ENCODE measurements around the gene RIPOR1.

The RIPOR1 gene

DNA sequence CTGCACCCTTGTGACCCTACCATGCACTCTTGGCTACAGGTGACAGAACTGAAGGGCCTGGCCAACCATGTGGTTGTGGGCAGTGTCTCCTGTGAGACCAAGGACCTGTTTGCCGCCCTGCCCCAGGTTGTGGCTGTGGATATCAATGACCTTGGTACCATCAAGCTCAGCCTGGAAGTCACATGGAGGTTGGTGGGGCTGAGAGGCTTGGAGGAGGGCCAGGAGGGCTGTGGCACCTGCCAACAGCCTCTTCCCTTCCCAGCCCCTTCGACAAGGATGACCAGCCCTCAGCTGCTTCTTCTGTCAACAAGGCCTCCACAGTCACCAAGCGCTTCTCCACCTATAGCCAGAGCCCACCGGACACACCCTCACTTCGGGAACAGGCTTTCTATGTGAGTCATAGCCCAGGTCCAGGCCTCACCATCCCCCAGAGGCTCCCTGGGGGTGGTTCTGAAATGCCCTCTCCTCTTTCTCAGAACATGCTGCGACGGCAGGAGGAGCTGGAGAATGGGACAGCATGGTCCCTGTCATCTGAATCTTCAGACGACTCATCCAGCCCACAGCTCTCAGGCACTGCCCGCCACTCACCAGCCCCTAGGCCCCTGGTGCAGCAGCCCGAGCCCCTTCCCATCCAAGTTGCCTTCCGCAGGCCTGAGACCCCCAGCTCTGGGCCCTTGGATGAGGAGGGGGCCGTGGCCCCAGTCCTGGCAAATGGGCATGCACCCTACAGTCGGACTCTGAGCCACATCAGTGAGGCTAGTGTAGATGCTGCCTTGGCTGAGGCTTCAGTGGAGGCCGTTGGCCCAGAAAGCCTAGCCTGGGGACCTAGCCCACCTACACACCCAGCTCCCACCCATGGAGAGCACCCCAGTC lies 13.0 kb downstream of the RIPOR1 start:
- DNase-seq: no peak
- peaks cover 36% of the 10 kb centered on the region for H3K4me1 Mint-ChIP-seq (ENCODE audit: low read depth)
- peak overlapping the region; percentile 71 for H3K27ac Mint-ChIP-seq
- H3K36me3 Mint-ChIP-seq (ENCODE audit: low read depth): peaks cover 51% of the 10 kb centered on the region
- H3K27me3 Mint-ChIP-seq: peaks cover 5% of the 10 kb centered on the region
- H3K9me3 Mint-ChIP-seq: no peaks in the 10 kb centered on the region
- H3K4me3 Mint-ChIP-seq: no peak overlapping the region

DNA sequence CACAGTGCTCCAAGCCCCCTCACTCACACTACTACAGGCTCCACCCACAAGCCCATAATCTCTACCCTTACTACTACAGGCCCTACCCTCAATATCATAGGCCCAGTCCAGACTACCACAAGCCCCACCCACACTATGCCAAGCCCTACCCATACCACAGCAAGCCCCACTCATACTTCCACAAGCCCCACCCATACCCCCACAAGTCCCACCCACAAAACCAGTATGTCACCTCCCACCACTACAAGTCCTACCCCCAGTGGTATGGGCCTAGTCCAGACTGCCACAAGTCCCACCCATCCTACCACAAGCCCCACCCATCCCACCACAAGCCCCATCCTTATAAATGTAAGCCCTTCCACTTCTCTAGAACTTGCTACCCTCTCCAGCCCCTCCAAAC lies 13.8 kb downstream of the RIPOR1 start:
- Mint-ChIP-seq H3K4me1 (ENCODE audit: low read depth) (peaks cover 39% of the 10 kb centered on the region), H3K27ac (peak overlapping the region; percentile 71), H3K4me3 (no peak overlapping the region), H3K36me3 (ENCODE audit: low read depth) (peaks cover 55% of the 10 kb centered on the region), H3K27me3 (no peaks in the 10 kb centered on the region), H3K9me3 (no peaks in the 10 kb centered on the region)
- DNase-seq: peak; percentile 72

DNA sequence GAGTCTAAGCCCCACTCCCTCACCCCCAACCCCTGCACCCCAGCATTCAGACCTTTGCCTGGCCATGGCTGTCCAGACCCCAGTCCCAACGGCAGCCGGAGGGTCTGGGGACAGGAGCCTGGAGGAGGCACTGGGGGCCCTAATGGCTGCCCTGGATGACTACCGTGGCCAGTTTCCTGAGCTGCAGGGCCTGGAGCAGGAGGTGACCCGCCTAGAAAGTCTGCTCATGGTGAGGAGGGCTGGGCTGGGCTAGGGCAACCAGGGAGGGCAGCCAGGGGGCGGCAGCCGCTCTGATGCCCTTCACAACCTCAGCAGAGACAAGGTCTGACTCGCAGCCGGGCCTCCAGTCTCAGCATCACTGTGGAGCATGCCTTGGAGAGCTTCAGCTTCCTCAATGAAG lies 14.4 kb downstream of the RIPOR1 start:
- no peak for DNase-seq
- H3K27me3 Mint-ChIP-seq: no peaks in the 10 kb centered on the region
- H3K9me3 Mint-ChIP-seq: no peaks in the 10 kb centered on the region
- H3K4me1 Mint-ChIP-seq (ENCODE audit: low read depth): peaks cover 45% of the 10 kb centered on the region
- no peak overlapping the region for H3K4me3 Mint-ChIP-seq
- H3K27ac Mint-ChIP-seq: no peak overlapping the region
- H3K36me3 Mint-ChIP-seq (ENCODE audit: low read depth): peaks cover 59% of the 10 kb centered on the region

- peaks cover 48% of the 10 kb centered on the region for H3K4me1 Mint-ChIP-seq (ENCODE audit: low read depth)
- H3K36me3 Mint-ChIP-seq (ENCODE audit: low read depth): peaks cover 63% of the 10 kb centered on the region
- DNase-seq: no peak
- peak overlapping the region; percentile 56 for H3K27ac Mint-ChIP-seq
- no peak overlapping the region for H3K4me3 Mint-ChIP-seq
- no peaks in the 10 kb centered on the region for H3K27me3 Mint-ChIP-seq
- no peaks in the 10 kb centered on the region for H3K9me3 Mint-ChIP-seq
Observed at GRCh38 chr16:67543582-67543981, 15.0 kb downstream of the RIPOR1 start.

DNA sequence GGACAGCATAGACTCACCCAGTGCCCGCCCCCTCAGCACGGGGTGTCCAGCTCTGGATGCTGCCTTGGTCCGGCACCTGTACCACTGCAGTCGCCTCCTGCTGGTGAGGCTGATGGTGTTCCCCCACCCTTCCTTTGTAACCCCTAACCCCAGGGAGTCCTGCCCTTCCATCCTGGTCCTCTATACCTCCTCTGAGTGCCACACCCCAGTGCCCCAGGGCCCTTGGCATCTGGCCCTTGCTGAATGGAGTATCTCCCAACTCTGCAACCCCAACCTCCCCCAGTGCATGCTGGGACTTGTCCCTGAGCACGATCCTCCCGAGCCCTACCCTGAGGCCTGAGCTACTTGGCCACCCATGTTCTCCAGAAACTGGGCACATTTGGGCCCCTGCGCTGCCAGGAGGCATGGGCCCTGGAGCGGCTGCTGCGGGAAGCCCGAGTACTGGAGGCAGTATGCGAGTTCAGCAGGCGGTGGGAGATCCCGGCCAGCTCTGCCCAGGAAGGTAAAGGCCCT lies 15.8 kb downstream of the RIPOR1 start:
- Mint-ChIP-seq H3K27me3 (no peaks in the 10 kb centered on the region), H3K9me3 (no peaks in the 10 kb centered on the region), H3K4me3 (no peak overlapping the region), H3K36me3 (ENCODE audit: low read depth) (peaks cover 60% of the 10 kb centered on the region), H3K27ac (no peak overlapping the region), H3K4me1 (ENCODE audit: low read depth) (peaks cover 46% of the 10 kb centered on the region)
- no peak for DNase-seq

GRCh38 chr16:67544844-67545664 lies 16.4 kb downstream of the RIPOR1 start:
- no peaks in the 10 kb centered on the region for H3K27me3 Mint-ChIP-seq
- no peaks in the 10 kb centered on the region for H3K9me3 Mint-ChIP-seq
- no peak for DNase-seq
- peaks cover 57% of the 10 kb centered on the region for H3K36me3 Mint-ChIP-seq (ENCODE audit: low read depth)
- H3K4me1 Mint-ChIP-seq (ENCODE audit: low read depth): peaks cover 45% of the 10 kb centered on the region
- peak overlapping the region; percentile 59 for H3K27ac Mint-ChIP-seq
- H3K4me3 Mint-ChIP-seq: no peak overlapping the region

GRCh38 chr16:67545665-67546024 lies 17.0 kb downstream of the RIPOR1 start:
- no peak for DNase-seq
- H3K27ac Mint-ChIP-seq: peak overlapping the region; percentile 40
- H3K27me3 Mint-ChIP-seq: no peaks in the 10 kb centered on the region
- H3K36me3 Mint-ChIP-seq (ENCODE audit: low read depth): peaks cover 52% of the 10 kb centered on the region
- no peak overlapping the region for H3K4me3 Mint-ChIP-seq
- H3K4me1 Mint-ChIP-seq (ENCODE audit: low read depth): peaks cover 44% of the 10 kb centered on the region
- H3K9me3 Mint-ChIP-seq: no peaks in the 10 kb centered on the region

DNA sequence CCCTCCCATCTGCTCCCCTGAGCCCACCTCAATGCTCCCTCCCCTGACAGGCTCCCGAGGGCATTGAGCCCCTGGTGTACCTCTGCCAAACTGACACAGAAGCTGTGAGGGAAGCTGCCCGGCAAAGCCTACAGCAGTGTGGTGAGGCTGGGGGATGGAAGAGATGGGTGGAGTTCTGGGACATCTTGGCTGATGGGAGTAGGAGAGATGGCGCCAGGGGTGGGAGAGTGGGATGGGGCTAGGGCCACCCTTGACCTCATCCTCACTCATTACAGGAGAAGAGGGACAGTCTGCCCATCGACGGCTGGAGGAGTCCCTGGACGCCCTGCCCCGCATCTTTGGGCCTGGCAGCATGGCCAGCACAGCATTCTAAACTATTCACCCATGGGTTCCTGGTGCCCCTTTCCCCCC lies 17.5 kb downstream of the RIPOR1 start:
- Mint-ChIP-seq H3K4me3 (no peak overlapping the region), H3K4me1 (ENCODE audit: low read depth) (peaks cover 44% of the 10 kb centered on the region), H3K27ac (peak overlapping the region; percentile 94), H3K27me3 (no peaks in the 10 kb centered on the region), H3K36me3 (ENCODE audit: low read depth) (peaks cover 48% of the 10 kb centered on the region), H3K9me3 (no peaks in the 10 kb centered on the region)
- no peak for DNase-seq

DNA sequence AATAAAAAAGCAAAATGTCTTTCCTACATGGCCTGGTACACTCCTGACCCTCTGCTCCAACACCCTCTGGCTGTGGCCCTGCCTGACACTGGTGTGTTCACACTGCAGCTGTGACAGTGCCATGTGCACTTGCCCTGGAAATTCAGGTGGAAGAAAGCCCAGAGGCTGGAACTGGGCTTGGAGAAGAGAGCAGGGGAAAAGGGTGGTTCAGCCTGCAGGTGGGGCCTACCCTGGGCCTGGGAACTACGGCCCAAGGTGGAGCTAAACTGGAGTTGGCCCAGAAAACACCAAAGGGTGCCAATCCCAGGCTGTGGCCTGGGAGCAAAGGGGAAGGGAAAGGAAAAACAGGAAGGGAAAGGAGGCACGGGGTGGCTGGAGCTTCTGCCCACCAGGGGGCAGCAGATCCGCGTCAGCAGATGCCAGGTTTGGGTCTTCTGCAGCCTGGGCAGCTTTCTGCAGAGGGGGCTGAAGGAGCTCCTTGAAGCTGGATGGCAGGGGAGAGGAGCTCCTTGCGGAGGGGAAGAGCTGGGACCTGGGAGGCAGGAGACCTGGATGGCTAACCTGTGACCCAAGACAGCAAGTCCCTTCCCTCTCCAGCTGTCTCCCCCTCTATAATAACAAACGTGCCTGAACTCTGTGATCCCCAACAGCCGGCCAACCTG lies 18.3 kb downstream of the RIPOR1 start:
- no peak overlapping the region for H3K4me3 Mint-ChIP-seq
- H3K27me3 Mint-ChIP-seq: no peaks in the 10 kb centered on the region
- peaks cover 43% of the 10 kb centered on the region for H3K36me3 Mint-ChIP-seq (ENCODE audit: low read depth)
- peak; percentile 83 for DNase-seq
- peak overlapping the region; percentile 94 for H3K27ac Mint-ChIP-seq
- no peaks in the 10 kb centered on the region for H3K9me3 Mint-ChIP-seq
- peaks cover 42% of the 10 kb centered on the region for H3K4me1 Mint-ChIP-seq (ENCODE audit: low read depth)

- H3K36me3 Mint-ChIP-seq (ENCODE audit: low read depth): peaks cover 41% of the 10 kb centered on the region
- no peaks in the 10 kb centered on the region for H3K9me3 Mint-ChIP-seq
- DNase-seq: peak; percentile 50
- peaks cover 42% of the 10 kb centered on the region for H3K4me1 Mint-ChIP-seq (ENCODE audit: low read depth)
- H3K27ac Mint-ChIP-seq: peak overlapping the region; percentile 94
- H3K4me3 Mint-ChIP-seq: peak overlapping the region; percentile 19
- no peaks in the 10 kb centered on the region for H3K27me3 Mint-ChIP-seq
Observed at GRCh38 chr16:67547423-67548264, 19.0 kb downstream of the RIPOR1 start.

DNA sequence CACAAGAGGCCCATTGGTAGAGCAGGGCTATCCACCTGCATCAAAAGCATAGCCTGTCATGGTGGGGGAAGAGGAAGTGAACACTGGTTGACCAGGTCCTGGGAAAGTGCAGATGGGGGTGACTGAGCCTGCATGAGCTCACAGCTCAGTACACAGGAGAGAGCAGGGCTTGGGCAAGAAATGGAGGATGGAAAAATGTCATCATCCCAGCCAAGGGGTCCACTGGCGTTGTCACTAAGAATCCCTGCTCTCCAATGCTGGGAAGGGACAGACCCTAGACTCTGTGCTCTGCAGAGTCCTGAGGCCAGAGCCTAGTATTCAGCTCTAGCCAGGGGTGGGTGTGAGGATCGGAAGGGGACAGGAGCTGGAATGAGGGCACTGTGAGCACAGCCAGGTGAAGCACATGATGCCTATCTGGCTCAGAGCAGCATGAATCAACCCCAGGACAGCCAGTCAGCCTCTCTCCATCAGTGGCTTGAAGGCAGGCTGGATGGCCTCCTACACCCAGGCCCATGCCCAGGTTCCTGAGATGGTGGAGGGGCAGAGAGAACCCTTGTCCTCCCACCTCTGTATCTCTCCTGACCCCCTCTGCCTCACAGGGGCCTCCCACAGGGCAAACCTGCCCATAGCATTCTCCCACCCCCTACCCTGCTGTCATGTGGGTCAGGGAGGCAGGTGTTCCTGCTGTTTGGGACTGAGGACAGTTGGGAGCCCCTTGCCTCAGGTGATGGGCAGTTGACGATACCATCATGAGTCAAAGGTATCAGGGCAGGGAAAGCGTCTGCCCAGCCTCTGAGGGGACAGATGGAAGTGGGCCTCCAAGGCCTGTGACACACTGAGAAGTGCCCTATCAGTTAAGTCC lies 19.9 kb downstream of the RIPOR1 start:
- H3K27me3 Mint-ChIP-seq: no peaks in the 10 kb centered on the region
- no peak for DNase-seq
- H3K27ac Mint-ChIP-seq: peak overlapping the region; percentile 94
- H3K9me3 Mint-ChIP-seq: no peaks in the 10 kb centered on the region
- H3K4me3 Mint-ChIP-seq: no peak overlapping the region
- peaks cover 40% of the 10 kb centered on the region for H3K36me3 Mint-ChIP-seq (ENCODE audit: low read depth)
- H3K4me1 Mint-ChIP-seq (ENCODE audit: low read depth): peaks cover 47% of the 10 kb centered on the region

GRCh38 chr16:67549240-67549639 lies 20.6 kb downstream of the RIPOR1 start:
- Mint-ChIP-seq H3K27ac (peak overlapping the region; percentile 74), H3K36me3 (ENCODE audit: low read depth) (peaks cover 37% of the 10 kb centered on the region), H3K4me3 (no peak overlapping the region), H3K9me3 (no peaks in the 10 kb centered on the region), H3K4me1 (ENCODE audit: low read depth) (peaks cover 51% of the 10 kb centered on the region), H3K27me3 (no peaks in the 10 kb centered on the region)
- DNase-seq: no peak

DNA sequence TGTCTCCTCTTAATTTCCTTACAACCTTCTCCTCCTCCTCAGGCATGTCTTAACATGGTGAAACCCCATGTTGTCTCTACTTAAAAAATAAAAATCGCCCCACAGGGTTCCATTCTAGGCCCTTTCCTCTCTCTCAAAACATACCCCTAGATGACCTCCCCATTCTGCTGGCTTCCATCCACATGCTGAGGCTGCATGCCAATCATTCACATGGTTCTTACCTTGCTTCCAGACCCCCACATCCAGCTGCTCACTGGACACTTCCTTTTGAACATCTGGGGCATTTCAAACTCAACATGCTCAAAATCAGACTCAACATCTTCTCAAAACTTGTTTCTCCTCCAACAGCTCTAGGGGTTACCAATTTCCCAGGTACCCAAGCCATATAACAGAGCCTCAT lies 21.3 kb downstream of the RIPOR1 start:
- Mint-ChIP-seq H3K9me3 (no peaks in the 10 kb centered on the region), H3K4me1 (ENCODE audit: low read depth) (peaks cover 54% of the 10 kb centered on the region), H3K4me3 (no peak overlapping the region), H3K36me3 (ENCODE audit: low read depth) (peaks cover 34% of the 10 kb centered on the region), H3K27me3 (no peaks in the 10 kb centered on the region), H3K27ac (peak overlapping the region; percentile 74)
- no peak for DNase-seq
